ACC112 (cell line): ENCODE results near the gene SCGB1A1.
A peak's percentile ranks its signal among the peaks of the same experiment; 100 is the strongest.

Source experiments
- H2AFZ ChIP-seq: fragments of 200-600 bp; sonication (generic); one replicate; pipeline ENCODE4 v1.6.0; 2017; ENCODE audit warnings: antibody characterized with exemption, low read length; ENCODE audit not compliant: unreplicated experiment
- H3K27ac ChIP-seq: fragments of 200-600 bp; sonication (generic); 2 replicates; pipeline ENCODE4 v1.5.1; 2014; ENCODE audit warnings: low read depth, mild to moderate bottlenecking, antibody characterized with exemption, low read length, moderate library complexity
- H3K27me3 ChIP-seq: fragments of 200-600 bp; sonication (generic); 2 replicates; pipeline ENCODE4 v1.6.1; 2014; ENCODE audit warnings: mild to moderate bottlenecking, antibody characterized with exemption, low read length, moderate library complexity, mixed read lengths; ENCODE audit not compliant: insufficient read depth
- H3K36me3 ChIP-seq: fragments of 200-600 bp; sonication (generic); 2 replicates; pipeline ENCODE4 v1.6.1; 2016; ENCODE audit warnings: mild to moderate bottlenecking, antibody characterized with exemption, low read length, moderate library complexity, mixed read lengths; ENCODE audit not compliant: insufficient read depth
- H3K4me1 ChIP-seq: fragments of 200-600 bp; sonication (generic); one replicate; pipeline ENCODE4 v1.6.1; 2016; ENCODE audit warnings: low read length, mixed read lengths; ENCODE audit not compliant: insufficient read depth, unreplicated experiment, control insufficient read depth
- H3K4me3 ChIP-seq: fragments of 200-600 bp; sonication (generic); 2 replicates; pipeline ENCODE4 v1.5.1; 2014; ENCODE audit warnings: mild to moderate bottlenecking, low read depth, low read length
- H3K79me2 ChIP-seq: fragments of 200-600 bp; sonication (generic); one replicate; pipeline ENCODE4 v1.6.0; 2016; ENCODE audit warnings: low read length; ENCODE audit not compliant: control insufficient read depth, unreplicated experiment, insufficient read depth

Gene SCGB1A1

GRCh38 chr11:62423012-62423411 is 4.2 kb downstream of the SCGB1A1 start:
- Histone ChIP-seq H3K79me2 (no peaks in the 10 kb centered on the region), H3K27ac (no peak overlapping the region), H3K27me3 (no peaks in the 10 kb centered on the region), H3K4me3 (no peak overlapping the region), H3K4me1 (peaks cover 17% of the 10 kb centered on the region), H2AFZ (no peak overlapping the region), H3K36me3 (no peaks in the 10 kb centered on the region)

- Histone ChIP-seq H3K36me3 (no peaks in the 10 kb centered on the region), H2AFZ (peak overlapping the region; percentile 74), H3K79me2 (no peaks in the 10 kb centered on the region), H3K4me3 (peak overlapping the region; percentile 48), H3K27ac (peak overlapping the region; percentile 57), H3K4me1 (peaks cover 44% of the 10 kb centered on the region), H3K27me3 (no peaks in the 10 kb centered on the region)
Observed at GRCh38 chr11:62427630-62428233, 8.9 kb downstream of the SCGB1A1 start.

GRCh38 chr11:62428871-62429560 is 10.2 kb downstream of the SCGB1A1 start:
- no peaks in the 10 kb centered on the region for H3K79me2 ChIP-seq
- H3K27me3 ChIP-seq = no peaks in the 10 kb centered on the region
- no peak overlapping the region for H3K27ac ChIP-seq
- H2AFZ ChIP-seq = no peak overlapping the region
- no peak overlapping the region for H3K4me3 ChIP-seq
- H3K4me1 ChIP-seq = peaks cover 44% of the 10 kb centered on the region
- no peaks in the 10 kb centered on the region for H3K36me3 ChIP-seq

- H3K4me3 ChIP-seq = no peak overlapping the region
- H3K79me2 ChIP-seq = no peaks in the 10 kb centered on the region
- no peak overlapping the region for H2AFZ ChIP-seq
- peaks cover 44% of the 10 kb centered on the region for H3K4me1 ChIP-seq
- H3K27ac ChIP-seq = peak overlapping the region; percentile 62; the same call in 1 of the 2 replicates
- H3K36me3 ChIP-seq = no peaks in the 10 kb centered on the region
- H3K27me3 ChIP-seq = no peaks in the 10 kb centered on the region
Observed at GRCh38 chr11:62430425-62430824, 11.6 kb downstream of the SCGB1A1 start.

GRCh38 chr11:62431171-62431901 is 12.5 kb downstream of the SCGB1A1 start:
- Histone ChIP-seq H3K36me3 (no peaks in the 10 kb centered on the region), H3K4me1 (peaks cover 43% of the 10 kb centered on the region), H3K4me3 (peak overlapping the region; percentile 33), H2AFZ (peak overlapping the region; percentile 28), H3K79me2 (no peaks in the 10 kb centered on the region), H3K27me3 (no peaks in the 10 kb centered on the region), H3K27ac (peak overlapping the region; percentile 62)

GRCh38 chr11:62432695-62433094 is 13.9 kb downstream of the SCGB1A1 start:
- H3K4me1 ChIP-seq = peaks cover 30% of the 10 kb centered on the region
- H3K36me3 ChIP-seq = no peaks in the 10 kb centered on the region
- H3K27me3 ChIP-seq = no peaks in the 10 kb centered on the region
- H3K27ac ChIP-seq = no peak overlapping the region
- no peaks in the 10 kb centered on the region for H3K79me2 ChIP-seq
- no peak overlapping the region for H2AFZ ChIP-seq
- no peak overlapping the region for H3K4me3 ChIP-seq

GRCh38 chr11:62433141-62433903 is 14.5 kb downstream of the SCGB1A1 start:
- H3K79me2 ChIP-seq = no peaks in the 10 kb centered on the region
- H3K27me3 ChIP-seq = no peaks in the 10 kb centered on the region
- no peak overlapping the region for H3K27ac ChIP-seq
- no peaks in the 10 kb centered on the region for H3K36me3 ChIP-seq
- peaks cover 24% of the 10 kb centered on the region for H3K4me1 ChIP-seq
- no peak overlapping the region for H3K4me3 ChIP-seq
- H2AFZ ChIP-seq = no peak overlapping the region

GRCh38 chr11:62433904-62434276 is 15.1 kb downstream of the SCGB1A1 start:
- Histone ChIP-seq H3K36me3 (no peaks in the 10 kb centered on the region), H3K4me1 (peaks cover 19% of the 10 kb centered on the region), H2AFZ (no peak overlapping the region), H3K79me2 (no peaks in the 10 kb centered on the region), H3K27ac (no peak overlapping the region), H3K4me3 (no peak overlapping the region), H3K27me3 (no peaks in the 10 kb centered on the region)

- peaks cover 23% of the 10 kb centered on the region for H3K4me1 ChIP-seq
- no peak overlapping the region for H2AFZ ChIP-seq
Observed at GRCh38 chr11:62435846-62436660, 17.2 kb downstream of the SCGB1A1 start.

GRCh38 chr11:62437616-62438015 is 18.8 kb downstream of the SCGB1A1 start:
- peaks cover 12% of the 10 kb centered on the region for H3K4me1 ChIP-seq
- H3K4me3 ChIP-seq = no peak overlapping the region
- H3K36me3 ChIP-seq = no peaks in the 10 kb centered on the region
- H3K27ac ChIP-seq = no peak overlapping the region
- no peaks in the 10 kb centered on the region for H3K27me3 ChIP-seq
- H2AFZ ChIP-seq = no peak overlapping the region
- no peaks in the 10 kb centered on the region for H3K79me2 ChIP-seq

More at GRCh38 chr11:62435846-62436660, 17.2 kb downstream of the SCGB1A1 start:
- H3K36me3 ChIP-seq = no peaks in the 10 kb centered on the region
- no peak overlapping the region for H3K4me3 ChIP-seq
- H3K27me3 ChIP-seq = no peaks in the 10 kb centered on the region
- H3K27ac ChIP-seq = no peak overlapping the region
- H3K79me2 ChIP-seq = no peaks in the 10 kb centered on the region
